NCI-H526 (cell line): ENCODE data around the gene PRR5.

Source experiments
- DNase-seq, 2 experiments: peaks; one replicate each; lab custom pipeline; 2025; lab: John Stamatoyannopoulos, UW

The PRR5 gene

DNA sequence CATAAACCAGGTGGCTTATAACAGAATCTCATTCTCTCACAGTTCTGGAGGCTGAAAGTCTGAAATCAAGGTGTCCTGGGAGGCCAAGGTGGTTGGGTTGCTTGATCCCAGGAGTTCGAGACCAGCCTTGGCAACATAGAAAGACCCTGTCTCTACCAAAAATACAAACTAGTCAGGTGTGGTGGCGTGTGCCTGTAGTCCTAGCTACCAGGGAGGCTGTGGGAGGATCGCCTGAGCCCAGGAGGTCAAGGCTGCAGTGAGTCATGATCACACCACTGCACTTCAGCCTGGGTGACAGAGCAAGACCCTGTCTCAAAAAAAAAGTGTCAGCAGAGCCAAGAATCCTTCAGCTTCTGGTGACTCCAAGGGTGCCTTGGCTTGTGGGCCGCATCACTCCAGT is 8.9 kb upstream of the PRR5 start:
- no peak for DNase-seq

DNA sequence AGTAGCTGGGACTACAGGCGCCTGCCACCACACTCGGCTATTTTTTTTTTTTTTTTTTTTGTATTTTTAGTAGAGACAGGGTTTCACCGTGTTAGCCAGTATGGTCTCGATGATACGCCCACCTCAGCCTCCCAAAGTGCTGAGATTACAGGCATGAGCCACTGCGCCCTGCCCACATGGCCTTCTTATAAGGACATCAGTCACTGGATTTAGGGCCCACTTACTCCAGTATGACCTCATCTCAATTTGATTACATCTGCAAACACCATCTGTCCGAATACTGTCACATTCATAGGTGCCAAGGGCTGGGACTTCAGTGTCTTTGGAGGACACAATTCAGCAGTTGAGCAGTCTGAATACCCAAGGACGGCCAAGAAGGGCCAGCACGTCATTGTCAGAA is 8.2 kb upstream of the PRR5 start:
- DNase-seq, result no peak

DNA sequence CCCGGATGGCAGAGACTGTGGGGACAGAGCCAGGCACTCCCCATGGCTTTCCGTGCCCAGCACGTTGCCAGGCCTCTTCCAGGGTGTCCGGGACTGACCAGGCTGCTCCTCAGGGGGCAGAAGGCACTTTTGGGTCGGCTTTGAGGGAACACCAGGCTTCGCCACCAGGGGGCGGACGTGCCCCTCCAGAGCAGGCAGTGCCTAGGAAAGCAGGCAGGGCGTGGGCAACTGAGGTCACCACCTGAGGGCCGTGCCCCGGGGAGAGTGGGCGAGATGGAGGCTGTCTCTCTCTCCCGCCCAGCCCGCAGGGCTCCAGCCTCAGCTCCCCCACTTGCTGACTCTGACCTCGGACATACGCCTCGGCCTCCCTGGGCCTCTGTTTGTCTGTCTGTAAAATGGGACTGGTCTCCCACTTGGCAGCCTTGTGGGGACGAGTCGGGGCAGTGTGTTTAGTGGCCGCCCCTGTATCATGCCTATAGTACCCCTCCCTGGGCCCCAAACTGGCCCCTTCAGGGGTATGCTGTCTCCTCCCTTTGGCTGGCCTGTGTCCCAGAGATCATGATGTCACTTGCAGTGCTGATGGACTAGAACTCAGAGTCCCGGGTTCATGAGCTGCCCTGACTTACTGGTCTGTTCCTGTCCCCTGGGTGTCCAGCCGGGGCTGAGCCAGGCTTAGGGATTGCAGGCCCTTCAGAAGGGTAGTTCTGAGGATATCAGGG is 4.4 kb upstream of the PRR5 start:
- peak in 1 of 2 experiments; percentile 69 for DNase-seq

DNA sequence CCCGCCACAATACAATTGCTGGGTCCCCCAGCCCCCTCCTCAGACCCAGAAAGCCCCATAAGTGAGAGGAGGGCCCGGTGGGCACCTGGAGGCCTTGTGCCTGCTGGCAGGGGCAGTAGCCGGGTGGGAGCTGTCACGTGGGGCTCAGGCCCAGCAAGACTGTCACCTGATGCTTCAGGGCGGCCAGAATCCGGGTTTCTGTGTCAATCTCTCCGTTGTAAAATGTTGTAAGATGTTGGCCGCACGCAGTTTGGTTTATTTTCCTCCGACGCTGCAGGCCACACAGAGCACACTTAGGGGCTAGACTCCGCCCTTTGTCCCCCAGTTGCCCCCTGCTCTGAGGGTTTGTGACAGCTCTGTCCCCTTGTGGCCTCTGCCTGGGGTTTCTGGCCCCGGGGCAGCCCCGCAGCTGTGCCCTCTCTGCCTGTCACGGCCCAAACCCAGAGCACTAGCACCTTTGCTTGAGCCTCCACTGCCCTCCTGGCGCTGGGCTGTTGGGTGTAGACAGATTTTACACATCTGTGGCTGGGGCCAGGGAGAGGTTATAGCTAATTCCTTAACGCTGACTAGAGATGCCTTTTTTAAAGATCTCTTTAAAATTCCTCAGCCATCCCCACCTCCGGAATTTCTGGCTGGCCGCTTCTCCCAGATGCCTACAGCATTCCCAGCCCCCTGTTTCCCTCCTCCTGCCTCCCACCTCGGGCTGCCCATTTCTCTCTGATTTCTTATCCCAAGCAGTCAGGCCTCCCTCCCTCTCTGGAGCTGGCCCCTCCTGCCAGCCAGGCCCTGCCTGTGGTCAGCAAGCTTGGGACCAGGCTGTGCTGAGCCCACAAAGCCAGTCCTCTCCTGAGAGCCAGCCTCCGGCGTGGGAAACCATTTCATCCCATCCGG is 3.2 kb upstream of the PRR5 start:
- DNase-seq, result no peak

DNA sequence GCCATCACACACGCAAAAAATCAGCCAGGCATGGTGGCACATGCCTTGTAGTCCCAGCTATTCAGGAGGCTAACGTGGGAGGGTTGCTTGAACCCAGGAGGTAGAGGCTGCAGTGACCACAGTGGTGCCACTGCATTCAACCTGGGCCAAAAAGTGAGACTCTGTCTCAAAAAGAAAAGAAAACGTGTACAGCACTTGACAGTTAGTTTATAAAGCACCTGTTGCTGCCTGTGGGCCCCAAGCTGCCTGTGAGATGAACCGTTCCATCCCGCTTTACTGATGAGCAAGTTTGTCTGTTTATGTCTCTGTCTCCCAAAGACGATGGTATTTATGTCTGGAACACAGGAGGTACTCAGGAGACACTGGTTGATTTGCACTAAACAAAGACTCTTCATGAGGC is 1.5 kb upstream of the PRR5 start:
- no peak for DNase-seq

DNA sequence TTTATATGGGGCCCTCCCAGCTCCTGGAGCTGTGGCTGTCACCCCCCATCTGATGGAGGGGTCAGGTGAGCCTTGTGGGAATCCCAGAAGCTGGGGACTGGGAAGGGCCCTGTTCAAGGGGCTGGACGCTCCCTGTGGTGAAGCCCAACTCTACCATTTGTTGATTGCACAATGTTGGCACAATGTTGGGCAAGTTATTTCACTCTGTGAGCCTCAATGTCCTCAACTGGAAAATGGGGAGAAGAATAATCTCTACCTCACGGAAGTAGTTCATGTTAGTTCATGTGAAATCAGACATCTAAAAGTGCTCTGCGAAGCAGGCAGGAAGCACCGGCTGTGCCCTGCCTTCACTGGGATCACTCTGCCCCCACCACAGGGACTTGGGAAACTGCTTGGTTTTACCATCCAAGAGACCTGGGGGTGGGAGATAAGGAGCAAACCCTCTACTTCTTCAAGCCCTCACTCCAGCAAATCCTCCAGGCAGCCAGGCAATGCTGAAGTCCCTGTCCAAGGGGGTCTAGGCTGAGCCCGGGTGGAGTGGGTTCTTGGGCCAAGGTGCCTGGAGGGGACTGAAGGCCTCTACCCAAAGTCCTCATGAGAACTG is 715 bp upstream of the PRR5 start:
- no peak for DNase-seq

DNA sequence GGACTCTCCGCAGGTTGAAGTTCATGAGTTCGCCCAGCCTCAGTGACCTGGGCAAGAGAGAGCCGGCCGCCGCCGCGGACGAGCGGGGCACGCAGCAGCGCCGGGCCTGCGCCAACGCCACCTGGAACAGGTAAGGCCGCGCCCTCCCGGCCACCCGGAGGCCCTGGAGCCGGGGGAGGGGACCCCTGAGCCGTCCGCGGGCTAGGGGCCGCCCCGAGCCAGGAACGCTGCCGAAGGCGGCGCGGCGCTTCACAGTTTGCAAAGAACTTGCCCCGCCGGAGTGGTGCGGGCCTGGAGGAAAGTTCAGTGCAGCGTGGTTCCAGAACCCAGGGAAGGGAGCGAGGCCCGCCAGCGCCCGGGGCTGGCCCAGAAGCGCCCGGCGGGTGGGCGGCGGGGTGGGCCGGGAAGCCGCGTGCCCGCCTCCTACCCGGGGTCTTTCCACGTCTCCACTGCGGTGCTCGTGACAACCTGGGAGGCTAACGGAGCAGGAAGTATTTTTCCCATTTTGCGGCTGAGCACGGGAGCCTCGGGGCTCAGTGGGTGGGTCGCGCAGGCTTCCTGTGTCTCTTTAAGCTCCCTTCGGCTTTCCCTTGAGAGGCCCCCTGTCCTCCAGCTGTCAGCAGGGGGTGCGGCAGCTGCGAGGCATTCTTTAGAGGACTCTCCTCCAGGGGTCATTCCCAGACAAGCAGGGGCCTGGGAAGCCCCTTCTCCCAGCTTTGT is 635 bp downstream of the PRR5 start:
- peak in 1 of 2 experiments; percentile 45 for DNase-seq

DNA sequence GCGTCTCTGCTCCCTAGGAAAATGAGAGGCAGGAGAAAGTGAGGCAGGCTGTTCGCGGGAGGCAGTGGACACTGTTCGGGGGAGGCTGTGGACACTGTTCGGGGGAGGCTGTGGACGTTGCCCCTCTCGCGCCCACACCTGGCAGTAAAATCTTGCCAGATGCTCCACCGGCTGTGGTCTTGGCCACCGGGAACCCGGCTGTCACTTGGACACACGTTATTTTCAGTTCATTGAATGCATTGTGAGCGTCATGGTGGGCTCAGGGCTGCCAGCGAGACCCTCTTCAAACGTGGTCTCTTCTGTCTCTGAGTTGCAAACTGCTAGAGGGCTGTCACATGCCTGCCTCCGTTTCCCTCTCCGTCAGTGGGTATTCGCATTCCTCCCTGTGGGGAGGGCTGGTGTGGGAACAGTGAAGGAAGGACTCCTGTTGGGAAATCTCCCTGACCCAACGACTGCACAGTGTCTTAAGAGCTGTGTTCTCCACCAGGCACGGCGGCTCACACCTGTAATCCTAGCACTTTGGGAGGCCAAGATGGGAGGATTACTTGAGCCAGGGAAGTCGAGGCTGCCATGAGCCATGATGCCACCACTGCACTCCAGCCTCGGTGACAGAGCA is 1.4 kb downstream of the PRR5 start:
- no peak for DNase-seq

DNA sequence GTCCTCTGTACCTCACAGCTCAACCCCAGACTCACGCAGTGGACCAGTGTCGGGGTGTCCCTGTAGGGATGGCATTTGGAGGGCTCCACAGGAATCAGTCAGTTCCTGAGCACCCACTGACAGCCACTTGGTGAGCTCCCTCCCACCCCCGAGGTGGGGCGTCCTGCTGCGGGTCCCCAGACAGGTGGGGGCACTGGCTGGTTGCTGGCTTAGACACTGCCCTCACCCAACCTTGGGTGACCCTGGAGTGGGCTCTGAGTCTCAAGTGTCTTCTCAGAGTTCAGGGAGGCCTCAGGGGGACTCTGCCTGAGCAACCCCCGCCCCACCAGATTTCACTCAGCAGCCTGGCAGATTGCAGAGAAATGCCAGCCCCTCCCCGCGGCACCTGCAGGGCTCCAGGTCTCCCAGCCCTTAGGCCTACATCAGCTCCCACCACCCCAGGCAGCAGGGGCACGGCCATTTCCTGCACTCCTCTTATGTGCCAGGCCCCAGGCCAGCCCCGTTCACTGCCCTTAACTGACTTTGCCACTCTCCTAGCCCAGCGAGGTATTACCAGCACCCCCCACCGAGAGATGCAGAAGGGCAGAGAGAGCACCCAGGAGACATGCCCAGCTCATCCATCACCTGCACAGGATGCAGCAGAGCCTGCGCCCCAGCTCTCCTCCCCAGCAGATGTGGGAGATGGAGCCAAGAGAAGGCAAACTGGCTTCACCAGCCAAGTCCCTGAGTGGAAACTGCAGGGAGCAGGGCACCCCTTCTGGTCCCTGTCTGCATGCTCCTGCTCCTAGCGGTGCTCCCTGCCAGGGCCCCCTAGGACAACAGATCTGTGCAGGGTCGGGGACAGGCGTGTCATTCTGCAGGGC is 2.4 kb downstream of the PRR5 start:
- DNase-seq, result no peak

DNA sequence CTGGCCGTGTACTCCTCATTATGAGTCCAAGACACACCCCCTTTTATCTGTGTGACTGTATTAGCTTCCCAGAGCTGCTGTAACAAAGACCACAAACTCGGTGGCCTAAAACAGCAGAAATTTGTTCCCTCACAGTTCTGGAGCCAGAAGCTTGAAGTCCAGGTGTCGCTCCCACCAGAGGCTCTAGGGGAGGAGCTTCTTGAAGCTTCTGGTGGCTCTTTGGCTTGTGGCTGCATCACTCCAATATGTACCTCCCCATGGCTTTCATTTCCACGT is 3.0 kb downstream of the PRR5 start:
- no peak for DNase-seq

DNA sequence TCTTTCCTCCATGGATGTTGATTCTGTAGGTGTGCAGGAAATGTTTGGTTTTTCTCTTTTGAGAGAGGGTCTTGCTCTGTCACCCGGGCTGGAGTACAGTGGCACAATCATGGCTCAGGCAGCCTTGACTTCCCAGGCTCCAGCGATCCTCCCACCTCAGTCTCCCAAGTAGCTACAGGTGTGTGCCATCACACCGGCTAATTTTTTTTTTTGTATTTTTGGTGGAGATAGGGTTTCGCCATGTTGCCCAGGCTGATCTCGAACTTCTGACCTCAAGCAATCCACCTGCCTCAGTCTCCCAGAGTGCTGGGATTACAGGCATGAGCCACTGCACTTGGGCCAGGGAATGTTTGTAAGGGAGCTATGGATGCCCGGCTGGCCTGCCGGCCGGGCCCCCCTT is 4.5 kb downstream of the PRR5 start:
- no peak for DNase-seq

DNA sequence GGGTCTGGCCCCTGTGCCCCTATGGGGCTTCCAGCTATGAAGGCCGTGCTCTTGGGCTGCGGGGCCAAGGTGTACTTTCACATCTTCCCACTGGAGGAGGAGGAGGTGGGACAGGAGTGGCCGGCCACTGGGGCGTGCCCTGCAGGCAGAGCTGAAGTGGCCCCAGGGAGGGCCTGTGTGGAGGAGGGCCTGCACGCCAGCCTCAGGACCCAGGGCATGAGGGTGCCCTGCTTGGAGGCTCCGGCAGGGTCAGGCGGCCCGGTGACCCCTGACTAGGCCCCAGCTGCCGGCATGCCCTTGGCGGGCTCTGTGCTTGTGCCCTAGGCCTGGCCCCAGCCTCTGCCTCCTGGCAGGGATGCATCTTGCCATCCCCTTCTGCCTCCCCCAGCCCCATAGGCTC is 5.2 kb downstream of the PRR5 start:
- DNase-seq, result no peak

DNA sequence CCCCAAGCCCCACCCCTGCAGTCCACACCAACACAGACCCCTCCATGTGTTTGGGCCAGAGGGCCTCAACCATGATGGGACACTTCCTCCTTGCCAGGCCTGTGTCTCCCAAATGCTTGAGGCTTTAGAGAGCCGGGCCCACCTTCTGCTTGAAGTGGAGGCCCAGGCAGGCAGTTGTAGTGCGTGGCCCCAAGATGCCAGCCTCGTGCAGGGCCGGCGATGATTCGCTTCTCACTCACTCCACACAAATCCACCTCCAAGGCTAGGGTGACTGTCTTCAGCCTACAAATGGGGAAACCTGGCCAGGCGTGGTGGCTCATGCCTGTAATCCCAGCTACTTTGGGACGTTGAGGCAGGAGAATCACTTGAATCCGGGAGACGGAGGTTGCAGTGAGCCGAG is 5.7 kb downstream of the PRR5 start:
- DNase-seq, result no peak

DNA sequence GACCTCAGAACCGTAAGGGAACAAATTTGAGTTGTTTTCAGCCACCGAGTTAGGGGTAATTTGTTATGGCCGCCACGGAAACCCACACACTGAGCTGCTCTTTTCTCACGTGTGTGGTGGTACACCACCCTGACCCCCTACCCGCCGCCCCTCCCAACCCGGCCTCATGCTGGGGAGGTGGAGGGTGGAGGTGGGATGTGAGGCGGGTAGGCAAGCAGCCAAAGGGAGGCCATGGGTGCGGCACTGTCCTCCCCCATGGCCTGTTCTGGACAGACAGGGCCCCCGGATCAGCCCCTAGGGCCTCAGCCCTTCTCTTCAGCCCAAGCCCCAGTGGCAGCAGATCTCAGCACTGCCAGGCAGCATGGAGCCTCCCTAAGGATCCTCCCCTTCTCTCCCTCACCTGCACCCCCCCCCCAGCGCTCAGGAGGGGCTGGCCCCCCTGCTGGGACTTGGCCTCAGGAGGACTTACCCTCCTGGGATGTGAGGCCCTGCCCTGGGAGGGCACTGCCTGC is 7.9 kb downstream of the PRR5 start:
- no peak for DNase-seq

DNA sequence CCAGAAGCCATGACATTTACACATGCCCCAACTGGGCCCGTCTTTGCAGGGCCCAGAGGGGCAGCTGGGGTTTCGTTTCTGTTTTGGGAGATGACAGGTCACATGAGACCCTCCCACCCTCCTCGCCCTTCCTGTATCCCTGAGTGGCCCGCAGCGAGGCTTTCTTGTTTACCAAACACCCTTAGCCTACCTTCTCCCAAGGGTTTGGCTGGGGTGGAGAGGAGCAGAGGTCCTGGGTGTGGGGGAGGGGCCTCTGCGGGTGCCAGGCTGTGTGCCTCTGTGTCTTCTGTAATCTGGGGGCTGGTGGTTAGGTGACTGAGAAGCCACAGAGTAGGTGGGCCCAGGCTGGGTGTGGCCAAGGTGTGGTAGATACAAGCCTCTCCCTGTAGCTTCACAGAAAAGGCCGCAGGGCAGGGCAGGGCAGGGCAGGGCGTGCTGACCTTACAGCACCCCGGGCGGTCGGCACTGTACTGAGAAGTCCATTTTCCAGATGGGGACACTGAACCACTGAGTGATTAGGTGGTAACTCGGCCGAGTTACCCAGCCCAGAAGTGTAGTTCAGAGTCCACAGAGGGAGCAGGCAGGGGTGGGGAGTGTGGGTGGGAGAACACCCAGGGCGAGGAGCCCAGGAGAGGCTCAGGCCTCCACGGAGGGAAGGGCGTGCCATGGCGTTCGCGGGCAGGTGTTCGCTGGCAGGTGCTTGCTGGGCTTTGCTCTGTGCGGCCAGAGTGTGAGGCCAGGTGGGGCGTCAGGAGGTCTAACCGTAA is 8.7 kb downstream of the PRR5 start:
- peak in 1 of 2 experiments; percentile 45 for DNase-seq

DNA sequence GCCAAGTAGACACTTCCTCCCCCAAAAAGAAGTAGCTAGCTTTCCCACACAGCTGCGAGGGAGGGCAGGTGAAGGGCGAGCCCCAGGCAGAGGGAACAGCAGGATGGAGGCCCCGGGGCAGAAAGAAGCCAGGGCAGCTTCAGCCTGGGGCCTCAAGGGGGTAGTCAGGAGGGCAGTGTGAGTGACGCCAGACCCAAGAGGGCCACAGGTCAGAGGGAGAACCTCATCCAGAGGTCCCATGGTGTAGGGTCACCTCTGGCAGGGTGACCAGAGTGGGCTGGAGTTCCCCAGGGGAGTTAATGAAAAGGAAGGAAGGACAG is 9.2 kb downstream of the PRR5 start:
- no peak for DNase-seq

DNA sequence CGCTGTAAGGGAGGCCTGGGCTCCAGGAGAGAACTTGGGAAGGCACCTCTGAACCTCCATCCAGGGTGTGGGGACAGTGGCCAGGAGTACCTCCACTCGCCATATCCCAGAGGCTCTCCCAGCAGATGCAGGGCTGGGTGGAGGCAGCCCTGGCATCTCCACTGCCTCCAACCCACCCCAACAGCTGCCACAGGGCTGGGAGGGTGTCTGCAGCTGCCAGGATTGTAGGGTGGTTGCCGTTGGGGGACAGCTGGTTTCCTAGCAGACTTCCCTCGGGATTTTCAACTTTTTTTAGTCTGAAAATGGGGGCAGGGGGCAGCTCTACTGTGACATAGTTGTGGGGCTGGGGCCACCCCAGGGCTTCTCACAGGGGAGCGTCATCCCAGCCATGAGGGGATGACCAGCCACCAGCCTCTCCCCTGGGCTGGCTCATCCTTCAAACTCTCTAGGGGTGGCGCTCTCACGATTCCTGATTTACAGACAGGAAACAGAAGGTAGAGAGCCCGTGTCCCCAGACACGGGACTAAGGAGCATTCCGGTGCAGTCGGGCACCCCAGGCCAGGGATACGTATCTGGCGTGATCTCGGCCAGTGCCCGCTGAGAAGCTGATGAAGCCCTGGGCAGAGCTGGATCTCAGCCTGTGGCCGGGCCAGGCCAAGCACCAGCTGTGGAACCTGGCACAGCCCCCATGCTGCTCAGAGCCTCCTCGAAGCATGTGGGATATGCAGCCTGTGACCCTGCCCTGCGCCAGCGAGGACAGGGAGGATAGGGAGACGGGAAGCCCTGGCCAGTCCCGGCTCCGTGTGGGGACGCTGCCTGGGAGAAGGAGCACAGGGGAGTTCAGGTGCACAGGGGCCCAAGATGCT is 9.9 kb downstream of the PRR5 start:
- DNase-seq, result no peak

DNA sequence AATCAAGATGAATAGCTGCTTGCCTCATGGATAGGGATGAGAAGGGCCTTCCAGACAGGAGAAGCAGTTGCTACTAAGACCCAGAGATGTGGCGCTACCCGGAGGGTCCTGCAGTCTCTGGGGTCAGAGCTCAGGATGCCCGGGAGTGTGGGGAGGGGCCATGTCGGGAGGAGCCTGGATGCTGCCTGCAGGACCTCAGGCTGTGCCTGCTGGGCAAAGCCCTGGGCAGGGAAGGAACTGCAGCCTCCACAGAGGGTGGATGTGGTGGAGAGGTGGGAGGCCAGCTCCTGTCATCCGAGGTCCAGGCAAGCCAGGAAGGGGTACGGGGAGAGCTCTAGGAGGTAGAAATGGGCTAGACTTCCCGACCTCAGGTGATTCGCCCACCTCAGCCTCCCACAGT is 11.0 kb downstream of the PRR5 start:
- DNase-seq, result no peak

DNA sequence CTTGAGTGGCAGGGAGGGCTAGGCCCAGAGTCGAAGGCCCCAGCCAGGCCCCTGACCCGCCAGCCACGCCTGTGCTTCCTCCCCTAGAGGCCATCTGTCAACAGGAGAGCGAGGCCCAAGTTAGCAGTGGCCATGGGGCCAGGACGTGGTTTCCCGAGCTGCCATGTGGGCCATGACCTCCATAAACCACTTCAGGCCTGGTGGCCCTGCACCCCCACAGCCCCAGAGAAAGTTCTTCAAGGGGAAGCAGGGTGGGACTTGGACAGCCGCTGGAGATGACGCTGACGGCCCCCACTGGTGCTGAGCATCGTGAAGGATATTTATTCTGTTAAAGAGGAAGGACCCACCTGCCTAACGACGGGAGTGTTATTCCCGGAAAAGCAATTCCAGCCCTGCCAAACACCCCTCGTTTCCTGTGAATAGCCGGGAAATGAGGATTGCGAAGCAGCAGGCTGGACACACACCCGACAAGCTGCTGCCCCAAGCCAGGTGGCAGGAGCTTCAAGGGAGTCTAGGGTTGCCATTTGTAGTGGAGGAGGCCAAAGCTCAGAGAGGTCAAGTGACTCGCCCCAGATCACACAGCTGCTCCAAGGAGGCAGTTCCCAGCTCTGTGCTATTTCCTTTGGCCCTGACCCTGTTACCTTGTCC is 12.8 kb downstream of the PRR5 start:
- DNase-seq, result no peak
